ENCODE measurements around the gene HSPA4.
"Not testable (repeated sequence)": the region's sequence is repeated elsewhere in the genome, so short reads cannot be mapped to it uniquely, and the experiment has no call there.

Gene HSPA4

DNA sequence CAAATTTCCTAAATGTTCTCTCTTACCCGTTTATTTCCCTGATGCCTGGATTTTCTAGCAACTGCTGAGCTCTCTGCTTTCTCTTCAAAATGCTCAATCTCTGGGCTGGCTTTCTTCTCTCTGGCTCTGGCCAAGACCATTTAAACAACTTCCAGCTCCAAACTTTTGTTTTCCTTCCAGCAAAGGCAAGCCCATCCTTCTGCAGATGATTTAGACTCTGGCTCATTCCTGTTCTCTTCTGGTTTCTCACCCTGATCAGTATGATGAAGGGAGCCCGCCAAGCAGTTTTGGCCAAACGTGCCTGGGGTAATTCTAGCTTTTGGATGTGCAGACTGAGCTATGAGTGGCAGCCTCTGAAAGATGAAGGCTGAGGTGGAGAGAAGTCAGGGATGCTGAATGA, 78.1 kb downstream of the HSPA4 start:
- intact Hi-C loops (cut with DNase I; ENCODE audit: low total_unique reads) = no loop called here
- peak in 1 of 2 donors; percentile 3 for DNase-seq

DNA sequence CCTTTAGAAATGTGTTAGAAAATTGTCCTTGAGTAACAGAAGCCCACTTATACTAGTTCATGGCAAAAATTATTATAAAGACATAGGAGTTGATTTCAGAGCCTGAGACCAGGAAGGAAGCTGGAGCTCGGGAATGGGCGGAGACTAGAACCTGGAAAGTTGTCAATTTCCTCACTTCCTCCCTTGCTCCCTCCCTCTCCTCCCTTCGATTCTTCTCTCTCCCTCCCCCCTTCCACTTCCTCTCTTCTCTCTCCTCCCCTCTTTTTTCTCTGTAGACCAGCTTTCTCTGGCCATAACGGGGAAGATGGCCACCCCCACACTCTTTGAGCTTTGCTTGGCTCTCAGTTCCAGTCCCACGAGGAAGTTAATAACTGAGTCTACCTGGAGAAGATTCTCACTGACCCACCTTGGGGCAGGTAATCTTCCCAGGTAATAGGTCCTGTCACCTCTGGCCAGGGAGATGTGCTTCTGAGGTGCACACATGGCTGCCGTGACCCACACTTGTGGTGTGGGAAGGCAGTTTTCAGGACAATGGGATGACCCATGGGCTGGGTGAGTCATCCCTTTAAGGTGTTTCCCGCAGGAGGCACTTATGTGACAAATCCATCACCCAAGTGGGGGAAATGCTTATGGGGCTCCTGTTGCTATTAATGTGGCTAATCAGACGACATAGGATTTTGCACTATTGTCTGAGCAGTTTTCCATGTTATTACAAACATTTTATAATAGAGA, 78.7 kb downstream of the HSPA4 start:
- intact Hi-C loops (cut with DNase I; ENCODE audit: low total_unique reads) = no loop called here
- TF ChIP-seq CTCF (IDR thresholded peaks at IDR 0.05) = no peak
- Histone ChIP-seq H3K4me3 (no peak overlapping the region), H3K9me3 (no peaks in the 10 kb centered on the region), H3K27me3 (no peaks in the 10 kb centered on the region), H3K36me3 (no peaks in the 10 kb centered on the region), H3K27ac (no peak overlapping the region), H3K4me1 (peaks cover 0 to 3% (median 0%) of the 10 kb centered on the region in 4 donors)
- peak in 1 of 2 donors; percentile 33 for DNase-seq

More for the DNA sequence above, 78.1 kb downstream of the HSPA4 start:
- TF ChIP-seq CTCF (IDR thresholded peaks at IDR 0.05) = no peak
- Histone ChIP-seq H3K36me3 (no peaks in the 10 kb centered on the region), H3K4me1 (peaks cover 0 to 3% (median 0%) of the 10 kb centered on the region in 4 donors), H3K9me3 (no peaks in the 10 kb centered on the region), H3K27me3 (no peaks in the 10 kb centered on the region), H3K4me3 (no peak overlapping the region), H3K27ac (no peak overlapping the region)

DNA sequence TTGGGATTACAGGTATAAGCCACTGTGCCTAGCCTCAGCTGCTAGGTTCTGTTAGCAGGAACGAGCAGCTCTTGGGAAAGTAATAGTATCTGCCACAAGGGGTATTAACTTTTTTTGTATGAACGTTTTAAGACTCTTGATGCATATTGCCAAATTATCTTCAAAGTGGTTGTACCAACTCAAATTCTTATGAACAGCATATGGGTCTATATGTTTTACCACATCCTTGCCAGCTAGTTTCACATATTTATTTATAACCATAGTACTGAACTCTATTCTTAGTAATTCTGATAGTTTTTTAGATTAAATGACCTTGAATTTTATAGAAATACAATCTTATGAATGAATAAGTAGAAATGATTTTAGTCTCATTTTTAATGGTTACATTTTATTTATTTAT, 80.9 kb downstream of the HSPA4 start:
- no peaks in the 10 kb centered on the region for H3K36me3 ChIP-seq
- H3K4me3 ChIP-seq = no peak overlapping the region
- peaks cover 0 to 3% (median 0%) of the 10 kb centered on the region in 4 donors for H3K4me1 ChIP-seq
- H3K9me3 ChIP-seq = no peaks in the 10 kb centered on the region
- intact Hi-C loops (cut with DNase I; ENCODE audit: low total_unique reads) = no loop called here
- TF ChIP-seq CTCF (IDR thresholded peaks at IDR 0.05) = no peak
- no peak for DNase-seq
- H3K27ac ChIP-seq = no peak overlapping the region
- H3K27me3 ChIP-seq = no peaks in the 10 kb centered on the region

GRCh38 chr5:133133241-133133640, 81.4 kb downstream of the HSPA4 start:
- H3K27me3 ChIP-seq; H3K4me1 ChIP-seq; intact Hi-C loops (cut with DNase I; ENCODE audit: low total_unique reads); H3K27ac ChIP-seq; H3K9me3 ChIP-seq; DNase-seq; H3K36me3 ChIP-seq; H3K4me3 ChIP-seq: not testable (repeated sequence)

DNA sequence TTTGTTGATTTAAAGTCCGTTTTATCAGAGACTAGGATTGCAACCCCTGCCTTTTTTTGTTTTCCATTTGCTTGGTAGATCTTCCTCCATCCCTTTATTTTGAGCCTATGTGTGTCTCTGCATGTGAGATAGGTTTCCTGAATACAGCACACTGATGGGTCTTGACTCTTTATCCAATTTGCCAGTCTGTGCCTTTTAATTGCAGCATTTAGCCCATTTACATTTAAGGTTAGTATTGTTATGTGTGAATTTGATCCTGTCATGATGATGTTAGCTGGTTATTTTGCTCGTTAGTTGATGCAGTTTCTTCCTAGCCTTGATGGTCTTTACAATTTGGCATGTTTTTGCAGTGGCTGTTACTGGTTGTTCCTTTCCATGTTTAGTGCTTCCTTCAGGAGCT, 85.1 kb downstream of the HSPA4 start:
- H3K27ac ChIP-seq; H3K27me3 ChIP-seq; DNase-seq; H3K9me3 ChIP-seq; H3K4me3 ChIP-seq; H3K4me1 ChIP-seq; H3K36me3 ChIP-seq; intact Hi-C loops (cut with DNase I; ENCODE audit: low total_unique reads): not testable (repeated sequence)

GRCh38 chr5:133140311-133140710, 88.5 kb downstream of the HSPA4 start:
- H3K4me3 ChIP-seq = no peak overlapping the region
- H3K36me3 ChIP-seq = no peaks in the 10 kb centered on the region
- H3K27ac ChIP-seq = no peak overlapping the region
- H3K4me1 ChIP-seq = no peaks in the 10 kb centered on the region
- peaks cover 0 to 5% of the 10 kb centered on the region in 2 donors for H3K27me3 ChIP-seq
- no peak for DNase-seq
- H3K9me3 ChIP-seq = no peaks in the 10 kb centered on the region
- intact Hi-C loops (cut with DNase I; ENCODE audit: low total_unique reads) = no loop called here
- no peak for TF ChIP-seq CTCF (IDR thresholded peaks at IDR 0.05)

GRCh38 chr5:133141746-133142145, 89.9 kb downstream of the HSPA4 start:
- TF ChIP-seq CTCF (IDR thresholded peaks at IDR 0.05) = no peak
- Histone ChIP-seq H3K36me3 (no peaks in the 10 kb centered on the region), H3K4me3 (no peak overlapping the region), H3K4me1 (no peaks in the 10 kb centered on the region), H3K27ac (no peak overlapping the region), H3K27me3 (peaks cover 0 to 5% of the 10 kb centered on the region in 2 donors), H3K9me3 (no peaks in the 10 kb centered on the region)
- no peak for DNase-seq
- intact Hi-C loops (cut with DNase I; ENCODE audit: low total_unique reads) = no loop called here
